Stimulated activated CD4-positive, alpha-beta T cell treated with anti-CD3 and anti-CD28 coated beads, TNF-alpha, amount 100 ng/mL, for 1 hour (primary cell): ENCODE results near the gene OTOF.

ENCODE experiments used
- DNase-seq, 3 donors: peaks; one replicate each; pipeline ENCODE4 v3.0.0-alpha.2; 2020; ENCODE audit warnings: low read depth in 3 of 3, low spot score in 1 of 3

The OTOF gene

GRCh38 chr2:26477911-26478253 lies at the start of gene OTOF:
Gene OTOF (minus strand): TSS chr2:26478124.
- no peak for DNase-seq

GRCh38 chr2:26526589-26526988 lies 48.7 kb upstream of the OTOF start:
- DNase-seq = no peak

- no peak for DNase-seq
These were observed 48.2 kb upstream of the OTOF start for GRCh38 chr2:26526105-26526504.

- no peak for DNase-seq
These were observed 45.8 kb upstream of the OTOF start for GRCh38 chr2:26523750-26524149.

- DNase-seq = no peak
These were observed 44.8 kb upstream of the OTOF start for GRCh38 chr2:26522751-26523171.

- no peak for DNase-seq
These were observed 44.4 kb upstream of the OTOF start for GRCh38 chr2:26522325-26522724.

- no peak for DNase-seq
These were observed 43.9 kb upstream of the OTOF start for GRCh38 chr2:26521913-26522180.

- DNase-seq = no peak
These were observed 43.4 kb upstream of the OTOF start for GRCh38 chr2:26521054-26521912.

- no peak for DNase-seq
These were observed 42.2 kb upstream of the OTOF start for GRCh38 chr2:26520148-26520449.

GRCh38 chr2:26519396-26520147 lies 41.6 kb upstream of the OTOF start:
- DNase-seq = no peak

GRCh38 chr2:26516781-26517180 lies 38.9 kb upstream of the OTOF start:
- no peak for DNase-seq

GRCh38 chr2:26516246-26516645 lies 38.3 kb upstream of the OTOF start:
- DNase-seq = no peak

GRCh38 chr2:26515771-26516170 lies 37.8 kb upstream of the OTOF start:
- no peak for DNase-seq

- DNase-seq = no peak
These were observed 36.1 kb upstream of the OTOF start for GRCh38 chr2:26514045-26514444.

- DNase-seq = no peak
These were observed 35.3 kb upstream of the OTOF start for GRCh38 chr2:26513261-26513660.

- no peak for DNase-seq
These were observed 33.5 kb upstream of the OTOF start for GRCh38 chr2:26511466-26511865.

- no peak for DNase-seq
These were observed 32.5 kb upstream of the OTOF start for GRCh38 chr2:26510344-26510973.

GRCh38 chr2:26509141-26509540 lies 31.2 kb upstream of the OTOF start:
- DNase-seq = no peak

GRCh38 chr2:26507932-26508331 lies 30.0 kb upstream of the OTOF start:
- no peak for DNase-seq

GRCh38 chr2:26507088-26507487 lies 29.2 kb upstream of the OTOF start:
- DNase-seq = no peak

- DNase-seq = no peak
These were observed 28.4 kb upstream of the OTOF start for GRCh38 chr2:26506279-26506678.

- DNase-seq = no peak
These were observed 26.1 kb upstream of the OTOF start for GRCh38 chr2:26504002-26504401.
